Muscle layer of colon (tissue), 2 donors: ENCODE results near the gene UGT1A9.

Experiments used
- H3K27ac ChIP-seq: one replicate; pipeline ENCODE4 v1.7.0; 2013; ENCODE audit warnings: low read depth, mild to moderate bottlenecking, low read length, moderate library complexity
- H3K27me3 ChIP-seq, 2 donors: one replicate each; pipeline ENCODE4 v1.7.0; 2013; ENCODE audit warnings: low read length in 2 of 2, mild to moderate bottlenecking in 2 of 2; ENCODE audit not compliant: insufficient read depth in 2 of 2, control insufficient read depth in 1 of 2
- H3K36me3 ChIP-seq: one replicate; pipeline ENCODE4 v1.7.0; 2013; ENCODE audit warnings: mild to moderate bottlenecking, low read length; ENCODE audit not compliant: insufficient read depth
- H3K4me1 ChIP-seq: one replicate; pipeline ENCODE4 v1.7.0; 2013; ENCODE audit warnings: mild to moderate bottlenecking, low read length; ENCODE audit not compliant: insufficient read depth
- H3K4me3 ChIP-seq, 2 donors: one replicate each; pipeline ENCODE4 v1.7.0; 2013; ENCODE audit warnings: low read length in 2 of 2, low read depth in 1 of 2, mild to moderate bottlenecking in 1 of 2, moderate library complexity in 1 of 2
- H3K9ac ChIP-seq: one replicate; pipeline ENCODE4 v1.7.0; 2013; ENCODE audit warnings: low read length
- H3K9me3 ChIP-seq: one replicate; pipeline ENCODE4 v1.7.0; 2013; ENCODE audit warnings: mild to moderate bottlenecking, low read length
- donor health status: abdominal sarcoma.
- donor health status: Adenocarcinoma of cecum.

Gene UGT1A9

GRCh38 chr2:233681521-233682099 is 9.9 kb downstream of the UGT1A9 start, which contains the start of gene UGT1A7:
Gene UGT1A7 (plus strand): TSS chr2:233681901. CDS start chr2:233681938, 37 bp downstream.
- Histone ChIP-seq H3K27ac (no peak within 1 kb of the TSS), H3K36me3 (no peaks in the 10 kb centered on the region), H3K9me3 (no peaks in the 10 kb centered on the region), H3K27me3 (no peaks in the 10 kb centered on the region), H3K9ac (no peak within 1 kb of the TSS), H3K4me3 (no peak within 1 kb of the TSS), H3K4me1 (no peaks in the 10 kb centered on the region)

GRCh38 chr2:233684640-233685039 is 12.9 kb downstream of the UGT1A9 start:
- Histone ChIP-seq H3K4me1 (no peaks in the 10 kb centered on the region), H3K9ac (no peak overlapping the region), H3K36me3 (no peaks in the 10 kb centered on the region), H3K4me3 (no peak overlapping the region), H3K27ac (no peak overlapping the region), H3K27me3 (no peaks in the 10 kb centered on the region), H3K9me3 (no peaks in the 10 kb centered on the region)

- no peaks in the 10 kb centered on the region for H3K9me3 ChIP-seq
Measured at GRCh38 chr2:233686928-233687327, 15.2 kb downstream of the UGT1A9 start.

GRCh38 chr2:233688341-233688740 is 16.6 kb downstream of the UGT1A9 start:
- Histone ChIP-seq H3K4me3 (no peak overlapping the region), H3K9me3 (no peaks in the 10 kb centered on the region), H3K27me3 (no peaks in the 10 kb centered on the region), H3K9ac (no peak overlapping the region), H3K36me3 (no peaks in the 10 kb centered on the region), H3K4me1 (no peaks in the 10 kb centered on the region), H3K27ac (no peak overlapping the region)

More at GRCh38 chr2:233686928-233687327, 15.2 kb downstream of the UGT1A9 start:
- H3K36me3 ChIP-seq: no peaks in the 10 kb centered on the region
- no peaks in the 10 kb centered on the region for H3K27me3 ChIP-seq
- H3K4me1 ChIP-seq: no peaks in the 10 kb centered on the region
- H3K9ac ChIP-seq: no peak overlapping the region
- H3K4me3 ChIP-seq: no peak overlapping the region
- H3K27ac ChIP-seq: no peak overlapping the region

- Histone ChIP-seq H3K4me1 (no peaks in the 10 kb centered on the region), H3K27ac (no peak overlapping the region), H3K9me3 (no peaks in the 10 kb centered on the region), H3K4me3 (no peak overlapping the region), H3K9ac (no peak overlapping the region), H3K36me3 (no peaks in the 10 kb centered on the region), H3K27me3 (no peaks in the 10 kb centered on the region)
Measured at GRCh38 chr2:233689031-233689430, 17.3 kb downstream of the UGT1A9 start.

- no peak overlapping the region for H3K4me3 ChIP-seq
- no peak overlapping the region for H3K9ac ChIP-seq
Measured at GRCh38 chr2:233689501-233689900, 17.8 kb downstream of the UGT1A9 start.

GRCh38 chr2:233690444-233690843 is 18.7 kb downstream of the UGT1A9 start:
- H3K27me3 ChIP-seq: no peaks in the 10 kb centered on the region
- no peak overlapping the region for H3K4me3 ChIP-seq
- no peaks in the 10 kb centered on the region for H3K4me1 ChIP-seq
- no peaks in the 10 kb centered on the region for H3K9me3 ChIP-seq
- no peak overlapping the region for H3K27ac ChIP-seq
- H3K9ac ChIP-seq: no peak overlapping the region
- no peaks in the 10 kb centered on the region for H3K36me3 ChIP-seq

More at GRCh38 chr2:233689501-233689900, 17.8 kb downstream of the UGT1A9 start:
- Histone ChIP-seq H3K9me3 (no peaks in the 10 kb centered on the region), H3K27me3 (no peaks in the 10 kb centered on the region), H3K27ac (no peak overlapping the region), H3K36me3 (no peaks in the 10 kb centered on the region), H3K4me1 (no peaks in the 10 kb centered on the region)

GRCh38 chr2:233691443-233692433 is 20.0 kb downstream of the UGT1A9 start:
- no peak overlapping the region for H3K4me3 ChIP-seq
- H3K9ac ChIP-seq: no peak overlapping the region
- no peaks in the 10 kb centered on the region for H3K4me1 ChIP-seq
- H3K27me3 ChIP-seq: no peaks in the 10 kb centered on the region
- no peaks in the 10 kb centered on the region for H3K36me3 ChIP-seq
- H3K9me3 ChIP-seq: no peaks in the 10 kb centered on the region
- no peak overlapping the region for H3K27ac ChIP-seq

- H3K9me3 ChIP-seq: no peaks in the 10 kb centered on the region
- H3K36me3 ChIP-seq: no peaks in the 10 kb centered on the region
- H3K4me3 ChIP-seq: no peak within 1 kb of the TSS
- H3K4me1 ChIP-seq: no peaks in the 10 kb centered on the region
- H3K27ac ChIP-seq: no peak within 1 kb of the TSS
- H3K27me3 ChIP-seq: no peaks in the 10 kb centered on the region
- no peak within 1 kb of the TSS for H3K9ac ChIP-seq
Measured at GRCh38 chr2:233692648-233693047, 20.9 kb downstream of the UGT1A9 start, which contains the start of gene UGT1A6. Gene UGT1A6 (plus strand): TSS chr2:233692890. CDS start chr2:233693005, 115 bp downstream.

- H3K9me3 ChIP-seq: no peaks in the 10 kb centered on the region
- H3K36me3 ChIP-seq: no peaks in the 10 kb centered on the region
- H3K27me3 ChIP-seq: no peaks in the 10 kb centered on the region
- no peaks in the 10 kb centered on the region for H3K4me1 ChIP-seq
- H3K27ac ChIP-seq: no peak overlapping the region
- H3K4me3 ChIP-seq: no peak overlapping the region
- H3K9ac ChIP-seq: no peak overlapping the region
Measured at GRCh38 chr2:233693963-233694362, 22.3 kb downstream of the UGT1A9 start.

- no peaks in the 10 kb centered on the region for H3K27me3 ChIP-seq
- no peaks in the 10 kb centered on the region for H3K9me3 ChIP-seq
- H3K27ac ChIP-seq: no peak overlapping the region
- H3K9ac ChIP-seq: no peak overlapping the region
- no peaks in the 10 kb centered on the region for H3K36me3 ChIP-seq
- H3K4me3 ChIP-seq: no peak overlapping the region
- no peaks in the 10 kb centered on the region for H3K4me1 ChIP-seq
Measured at GRCh38 chr2:233698740-233699139, 27.0 kb downstream of the UGT1A9 start.
